ENCODE measurements around the gene RFX1. TPM values are rescaled to one million over a fixed set of nuclear protein-coding genes. Genes with fewer than 3 reads are reported as not detected.

The RFX1 gene
- total and polyA plus RNA-seq, 2 experiments from 2014 or later, result 2.2 to 2.4 TPM

DNA sequence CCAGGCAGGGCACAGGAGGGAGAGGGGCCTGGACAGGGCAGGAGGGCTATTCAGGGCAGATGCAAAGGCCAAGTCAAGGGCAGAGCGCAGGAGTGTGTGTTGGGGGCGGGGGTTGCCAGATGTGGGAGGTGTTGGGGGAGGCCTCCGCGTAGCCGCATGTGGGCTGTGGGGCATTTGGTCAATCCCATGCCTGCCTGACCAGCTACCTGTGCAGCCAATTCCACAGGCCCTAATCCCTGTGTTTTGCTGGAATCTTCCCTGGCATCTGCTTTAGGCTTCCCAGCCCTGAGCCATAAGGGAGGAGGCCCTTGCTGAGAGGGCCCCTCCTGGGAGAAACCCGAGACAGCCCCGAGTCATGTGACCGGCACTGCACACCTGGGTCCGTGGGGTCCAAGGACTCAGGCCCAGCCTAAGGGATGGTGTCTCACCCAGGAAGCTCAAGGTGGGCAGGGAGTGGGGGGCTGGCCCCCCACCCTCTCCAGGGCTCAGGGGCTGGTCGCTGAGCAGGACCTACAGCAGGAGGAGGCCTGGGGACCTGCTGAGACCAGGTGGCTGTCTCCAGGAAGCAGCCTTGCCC, 20.3 kb downstream of the RFX1 start:
- WGBS (ENCODE audit: low lambda C conversion rate, missing lambda C conversion rate), result 81% methylated on average over 6 of the region's 10 CpGs
- Histone ChIP-seq H3K4me3 (no peak overlapping the region), H3K36me3 (replicated peaks; ENCODE audit: insufficient read depth, low read depth) (no peaks in the 10 kb centered on the region), H4K20me1 (ENCODE audit: insufficient read depth, poor library complexity, severe bottlenecking) (no peaks in the 10 kb centered on the region), H3K27ac (peak overlapping the region; percentile 20), H3K27me3 (no peaks in the 10 kb centered on the region), H3K9me2 (replicated peaks; ENCODE audit: insufficient read depth) (no peaks in the 10 kb centered on the region), H3K4me2 (peak overlapping the region; percentile 44), H3K9me3 (ENCODE audit: low read depth) (no peaks in the 10 kb centered on the region), H3K79me2 (no peaks in the 10 kb centered on the region), H3K4me1 (ENCODE audit: insufficient read depth) (no peaks in the 10 kb centered on the region), H2AFZ (no peak overlapping the region)
- no peak for TF ChIP-seq EZH2 (IDR thresholded peaks at IDR 0.05; ENCODE audit: borderline replicate concordance)
- no peak for TF ChIP-seq EZH2phosphoT487 (IDR thresholded peaks at IDR 0.05; ENCODE audit: low read depth, severe bottlenecking, unreplicated experiment)
- TF ChIP-seq, protein P1, sequence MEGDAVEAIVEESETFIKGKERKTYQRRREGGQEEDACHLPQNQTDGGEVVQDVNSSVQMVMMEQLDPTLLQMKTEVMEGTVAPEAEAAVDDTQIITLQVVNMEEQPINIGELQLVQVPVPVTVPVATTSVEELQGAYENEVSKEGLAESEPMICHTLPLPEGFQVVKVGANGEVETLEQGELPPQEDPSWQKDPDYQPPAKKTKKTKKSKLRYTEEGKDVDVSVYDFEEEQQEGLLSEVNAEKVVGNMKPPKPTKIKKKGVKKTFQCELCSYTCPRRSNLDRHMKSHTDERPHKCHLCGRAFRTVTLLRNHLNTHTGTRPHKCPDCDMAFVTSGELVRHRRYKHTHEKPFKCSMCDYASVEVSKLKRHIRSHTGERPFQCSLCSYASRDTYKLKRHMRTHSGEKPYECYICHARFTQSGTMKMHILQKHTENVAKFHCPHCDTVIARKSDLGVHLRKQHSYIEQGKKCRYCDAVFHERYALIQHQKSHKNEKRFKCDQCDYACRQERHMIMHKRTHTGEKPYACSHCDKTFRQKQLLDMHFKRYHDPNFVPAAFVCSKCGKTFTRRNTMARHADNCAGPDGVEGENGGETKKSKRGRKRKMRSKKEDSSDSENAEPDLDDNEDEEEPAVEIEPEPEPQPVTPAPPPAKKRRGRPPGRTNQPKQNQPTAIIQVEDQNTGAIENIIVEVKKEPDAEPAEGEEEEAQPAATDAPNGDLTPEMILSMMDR (IDR thresholded peaks at IDR 0.05; ENCODE audit: poor library complexity), result no peak
- no peak for DNase-seq (ENCODE audit: low spot score)

DNA sequence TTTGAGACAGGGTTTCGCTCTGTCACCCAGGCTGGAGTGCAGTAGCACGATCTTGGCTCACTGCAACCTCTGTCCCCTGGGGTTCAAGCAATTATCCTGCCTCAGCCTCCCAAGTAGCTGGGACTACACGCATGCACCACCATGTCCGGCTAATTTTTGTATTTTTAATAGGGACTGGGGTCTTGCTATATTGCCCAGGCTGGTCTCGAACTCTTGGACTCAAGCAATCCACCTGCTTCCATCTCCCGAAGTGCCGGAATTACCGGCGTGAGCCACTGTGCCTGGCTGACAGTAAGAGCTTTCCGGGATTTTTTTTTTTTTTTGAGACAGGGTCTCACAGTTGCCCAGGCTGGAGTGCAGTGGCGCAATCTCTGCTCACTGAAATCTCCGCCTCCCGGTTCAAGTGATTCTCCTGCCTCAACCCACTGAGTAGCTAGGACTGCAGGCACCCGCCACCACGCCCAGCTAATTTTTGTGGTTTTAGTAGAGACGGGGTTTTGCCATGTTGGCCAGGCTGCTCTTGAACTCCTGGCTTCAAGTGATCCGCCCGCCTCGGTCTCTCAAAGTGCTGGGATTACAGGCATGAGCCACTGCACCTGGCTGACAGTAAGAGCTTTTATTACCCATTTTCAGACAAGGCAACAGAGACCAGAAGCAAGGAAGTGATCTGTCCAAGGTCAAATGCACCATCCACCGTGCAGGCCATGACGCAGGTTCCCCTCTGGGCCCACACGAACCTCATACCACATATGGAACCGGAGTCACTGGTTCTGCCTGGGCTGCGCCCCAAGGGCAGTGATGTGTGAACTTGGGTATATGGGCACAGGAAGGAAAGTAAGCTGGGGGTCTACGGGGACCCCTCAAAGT, 21.0 kb downstream of the RFX1 start:
- Histone ChIP-seq H2AFZ (no peak overlapping the region), H3K27me3 (no peaks in the 10 kb centered on the region), H3K27ac (no peak overlapping the region), H4K20me1 (ENCODE audit: insufficient read depth, poor library complexity, severe bottlenecking) (no peaks in the 10 kb centered on the region), H3K9me2 (replicated peaks; ENCODE audit: insufficient read depth) (no peaks in the 10 kb centered on the region), H3K9me3 (ENCODE audit: low read depth) (no peaks in the 10 kb centered on the region), H3K36me3 (replicated peaks; ENCODE audit: insufficient read depth, low read depth) (no peaks in the 10 kb centered on the region), H3K4me1 (ENCODE audit: insufficient read depth) (no peaks in the 10 kb centered on the region), H3K4me2 (no peak overlapping the region), H3K4me3 (no peak overlapping the region), H3K79me2 (no peaks in the 10 kb centered on the region)
- TF ChIP-seq EZH2 (IDR thresholded peaks at IDR 0.05; ENCODE audit: borderline replicate concordance) (no peak), EZH2phosphoT487 (IDR thresholded peaks at IDR 0.05; ENCODE audit: low read depth, severe bottlenecking, unreplicated experiment) (no peak)
- TF ChIP-seq, protein P1 (IDR thresholded peaks at IDR 0.05; ENCODE audit: poor library complexity), result no peak
- WGBS (ENCODE audit: low lambda C conversion rate, missing lambda C conversion rate), result 88% methylated on average over 25 of the region's 25 CpGs
- DNase-seq (ENCODE audit: low spot score), result no peak

DNA sequence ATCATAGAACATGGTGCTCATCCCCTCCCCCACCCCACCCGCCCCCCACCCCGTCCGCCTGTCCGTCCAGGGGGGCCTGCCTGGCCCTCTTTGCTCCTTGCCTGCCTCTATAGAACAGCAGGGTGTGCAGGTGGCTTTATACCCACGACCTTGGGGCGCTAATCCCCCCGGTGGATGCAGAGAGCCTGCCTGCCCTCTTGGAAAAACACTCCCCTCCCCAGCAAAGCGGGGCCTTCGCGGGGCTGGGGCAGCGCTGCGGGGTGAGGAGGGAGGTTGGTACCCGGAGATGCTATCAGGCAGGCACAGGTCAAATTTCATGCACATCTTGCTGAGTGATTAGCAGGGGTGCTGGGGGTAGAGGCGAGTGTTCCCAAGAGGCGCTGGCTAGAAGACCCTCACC, 21.9 kb downstream of the RFX1 start:
- Histone ChIP-seq H3K4me1 (ENCODE audit: insufficient read depth) (peaks cover 6% of the 10 kb centered on the region), H3K27ac (no peak overlapping the region), H3K9me2 (replicated peaks; ENCODE audit: insufficient read depth) (no peaks in the 10 kb centered on the region), H3K79me2 (no peaks in the 10 kb centered on the region), H3K4me2 (no peak overlapping the region), H2AFZ (no peak overlapping the region), H3K27me3 (no peaks in the 10 kb centered on the region), H4K20me1 (ENCODE audit: insufficient read depth, poor library complexity, severe bottlenecking) (no peaks in the 10 kb centered on the region), H3K9me3 (ENCODE audit: low read depth) (no peaks in the 10 kb centered on the region), H3K4me3 (no peak overlapping the region), H3K36me3 (replicated peaks; ENCODE audit: insufficient read depth, low read depth) (no peaks in the 10 kb centered on the region)
- TF ChIP-seq EZH2phosphoT487 (IDR thresholded peaks at IDR 0.05; ENCODE audit: low read depth, severe bottlenecking, unreplicated experiment) (no peak), EZH2 (IDR thresholded peaks at IDR 0.05; ENCODE audit: borderline replicate concordance) (no peak)
- TF ChIP-seq, protein P1 (IDR thresholded peaks at IDR 0.05; ENCODE audit: poor library complexity), result no peak
- WGBS (ENCODE audit: low lambda C conversion rate, missing lambda C conversion rate), result 78% methylated on average over 10 of the region's 15 CpGs
- no peak for DNase-seq (ENCODE audit: low spot score)

All from hepatocyte (in vitro differentiated cells).